DMS53 (cell line): ENCODE measurements around the gene RDH8.
"Not testable (repeated sequence)": the region's sequence is repeated elsewhere in the genome, so short reads cannot be mapped to it uniquely, and the experiment has no call there.

Experiments used
- DNase-seq: peaks from one replicate; lab custom pipeline; 2025; lab: John Stamatoyannopoulos, UW

RDH8 gene

GRCh38 chr19:10006335-10006708 lies 7.0 kb upstream of the RDH8 start:
- DNase-seq: no peak

DNA sequence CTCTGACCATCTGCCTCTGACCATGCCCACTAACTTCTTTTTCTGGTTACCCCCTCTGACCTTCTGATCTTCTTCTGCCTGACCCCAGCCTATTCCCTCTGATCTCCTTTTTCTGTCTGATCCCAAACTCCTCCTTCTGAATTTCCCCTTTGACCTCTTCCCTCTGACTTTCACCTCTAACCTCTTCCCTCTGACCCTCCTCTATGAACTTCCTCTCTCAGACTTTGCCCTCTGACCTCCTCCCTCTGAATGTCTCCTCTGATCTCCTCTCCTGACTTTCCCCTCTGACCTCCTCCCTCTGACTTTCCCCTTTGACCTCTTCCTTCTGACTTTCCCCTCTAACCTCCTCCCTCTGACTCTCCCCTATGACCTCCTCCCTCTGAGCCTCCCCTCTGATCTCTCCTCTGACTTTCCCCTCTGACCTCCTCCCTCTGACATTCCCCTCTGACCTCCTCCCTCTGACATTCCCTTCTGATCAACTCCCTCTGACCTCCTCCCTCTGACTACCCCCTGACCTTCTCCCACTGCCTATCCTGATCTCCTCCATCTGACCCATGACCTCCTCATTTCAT lies 6.4 kb upstream of the RDH8 start:
- no peak for DNase-seq

DNA sequence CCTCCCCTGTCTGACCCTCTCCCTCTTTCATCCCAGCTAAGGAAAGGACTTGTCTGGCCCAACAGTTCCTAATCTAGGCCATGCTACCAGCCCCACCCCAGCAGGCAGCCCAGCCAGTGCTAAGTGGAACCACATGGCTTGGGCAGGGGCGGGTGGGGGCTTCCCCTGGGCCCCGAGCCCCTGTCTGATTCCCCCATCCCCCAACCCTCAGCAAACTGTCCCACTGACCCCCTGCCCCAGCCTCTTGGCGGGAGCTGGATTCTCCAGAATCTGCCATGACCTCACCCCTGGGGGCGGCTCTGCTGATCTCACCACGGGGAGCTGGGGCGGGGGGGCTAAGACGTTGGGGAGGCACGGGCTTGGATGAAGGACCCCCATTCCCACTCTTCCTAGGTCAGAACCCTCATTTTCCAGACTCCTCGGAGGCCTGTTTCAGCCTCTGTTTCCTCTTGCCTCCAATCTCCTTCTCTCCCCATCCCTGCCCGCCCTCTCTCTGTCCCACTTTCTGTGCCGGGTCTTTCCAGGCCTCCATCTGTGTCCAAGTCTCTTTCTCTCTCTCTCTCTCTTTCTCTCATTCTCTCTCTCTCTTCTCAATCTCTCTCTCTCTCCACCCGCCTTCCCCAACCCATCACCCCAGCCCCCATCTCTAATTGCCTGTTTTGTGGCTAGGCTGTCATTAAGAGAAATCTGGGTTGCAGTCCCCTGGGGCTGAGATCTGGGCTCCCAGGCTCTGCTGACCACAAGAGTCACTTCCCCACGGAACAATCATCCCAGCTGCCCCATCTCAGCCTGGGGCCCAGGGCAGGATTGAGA lies 5.7 kb upstream of the RDH8 start:
- DNase-seq: no peak

DNA sequence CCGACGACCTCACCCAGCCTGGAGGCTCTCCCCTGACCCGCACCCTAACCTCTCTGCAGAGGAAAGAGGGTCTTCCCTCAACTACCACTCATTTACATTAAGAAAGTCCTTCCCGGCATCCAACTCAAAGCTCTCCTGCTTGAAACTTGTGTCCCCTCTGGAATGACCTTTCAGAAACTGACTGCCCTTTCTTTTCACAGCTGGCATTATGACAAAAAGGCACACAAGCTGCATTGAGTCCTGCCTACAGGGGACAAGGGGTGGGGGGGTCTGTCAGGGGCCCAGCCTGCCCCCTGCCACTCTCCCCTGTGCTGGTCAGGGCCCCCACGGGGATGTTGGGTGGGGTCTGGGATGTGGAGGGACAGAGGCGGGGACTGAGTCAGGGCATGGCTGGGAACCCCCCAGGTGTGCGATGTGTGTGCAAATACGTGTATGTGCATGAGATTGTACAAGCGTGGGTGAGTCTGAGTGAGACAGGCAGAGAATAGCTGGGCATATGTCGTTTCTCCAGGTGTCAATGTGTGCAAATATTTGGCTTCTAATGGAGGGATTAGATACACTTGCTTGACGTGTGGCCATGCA lies 5.0 kb upstream of the RDH8 start:
- peak; percentile 64 for DNase-seq

GRCh38 chr19:10009714-10010224 lies 3.5 kb upstream of the RDH8 start:
- DNase-seq: no peak

- DNase-seq: no peak
Observed at GRCh38 chr19:10010247-10010691, 3.0 kb upstream of the RDH8 start, which contains the start of gene COL5A3. COL5A3 (minus strand) TSS chr19:10010504; CDS start chr19:10010385, 119 bp downstream.

DNA sequence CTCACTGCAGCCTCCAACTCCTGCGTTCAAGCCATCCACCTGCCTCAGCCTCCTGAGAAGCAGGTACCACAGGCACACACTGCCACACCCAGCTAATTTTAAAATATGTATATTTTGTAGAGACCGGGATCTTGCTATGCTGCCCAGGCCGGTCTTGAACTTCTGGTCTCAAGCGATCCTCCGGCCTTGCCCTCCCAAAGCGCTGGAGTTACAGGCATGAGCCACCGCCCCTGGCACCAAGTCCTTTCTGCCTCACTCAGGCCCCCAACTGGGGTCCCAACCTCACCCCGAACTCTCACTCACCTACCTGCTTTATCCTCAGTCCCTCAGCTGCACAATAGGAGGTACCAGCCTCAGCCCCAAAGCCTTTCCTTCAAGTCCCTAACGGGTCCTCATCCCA lies 2.3 kb upstream of the RDH8 start:
- no peak for DNase-seq

GRCh38 chr19:10011974-10012373 lies 1.3 kb upstream of the RDH8 start:
- no peak for DNase-seq

DNA sequence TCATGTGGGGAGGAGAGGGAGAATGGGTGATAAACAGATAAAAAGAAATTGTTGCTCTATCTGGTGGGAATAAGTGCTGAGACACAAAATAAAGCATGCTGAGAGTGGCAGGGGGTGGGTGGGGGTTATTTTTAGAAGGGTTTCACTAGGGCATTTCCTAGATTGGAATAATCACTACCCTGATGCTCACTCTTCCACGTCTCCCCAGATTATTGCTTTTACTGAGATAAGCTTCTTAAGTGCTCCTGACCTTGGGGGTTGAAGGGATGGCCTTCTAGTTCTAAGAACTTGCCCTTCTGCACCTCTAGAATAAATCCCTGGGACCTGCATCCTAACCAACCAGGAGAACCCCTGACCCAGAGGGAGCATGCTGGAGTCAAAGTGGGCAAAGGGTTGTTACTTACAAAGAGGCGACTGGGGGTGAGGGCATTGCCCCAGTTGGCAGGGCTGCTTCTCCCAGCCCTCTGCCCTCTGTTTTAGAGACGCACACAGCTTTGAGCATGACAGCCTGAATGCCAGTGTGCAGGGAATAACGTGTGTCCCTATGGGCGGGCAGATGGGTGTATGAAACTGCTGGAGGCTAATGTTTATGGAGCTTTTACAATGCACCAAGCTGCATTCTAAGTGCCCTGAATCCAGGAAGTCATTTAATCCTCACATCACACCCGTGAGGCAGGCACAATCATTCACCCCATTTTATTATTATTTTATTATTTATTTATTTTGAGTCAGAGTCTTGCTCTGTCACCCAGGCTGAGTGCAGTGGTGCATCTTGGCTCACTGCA lies 743 bp downstream of the RDH8 start:
- DNase-seq: no peak

DNA sequence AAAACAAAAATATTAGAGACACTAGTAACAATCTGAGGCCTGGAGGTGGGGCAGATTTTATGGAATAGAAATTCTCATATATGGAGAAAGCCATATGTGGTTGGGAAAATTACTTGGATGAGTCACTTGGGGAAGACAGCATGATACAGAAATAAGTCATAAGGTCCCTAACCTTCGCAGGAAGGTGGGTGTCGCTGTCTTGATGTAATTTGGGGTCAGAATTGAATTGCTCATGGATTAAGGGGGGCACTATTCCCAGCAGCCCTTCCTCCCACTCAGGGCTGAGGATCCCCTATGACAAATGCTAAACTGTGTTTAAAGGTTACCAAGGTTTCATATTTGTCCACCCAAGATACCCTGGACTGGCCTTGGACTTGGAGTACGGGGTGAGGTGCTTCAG lies 5.0 kb downstream of the RDH8 start:
- no peak for DNase-seq

DNA sequence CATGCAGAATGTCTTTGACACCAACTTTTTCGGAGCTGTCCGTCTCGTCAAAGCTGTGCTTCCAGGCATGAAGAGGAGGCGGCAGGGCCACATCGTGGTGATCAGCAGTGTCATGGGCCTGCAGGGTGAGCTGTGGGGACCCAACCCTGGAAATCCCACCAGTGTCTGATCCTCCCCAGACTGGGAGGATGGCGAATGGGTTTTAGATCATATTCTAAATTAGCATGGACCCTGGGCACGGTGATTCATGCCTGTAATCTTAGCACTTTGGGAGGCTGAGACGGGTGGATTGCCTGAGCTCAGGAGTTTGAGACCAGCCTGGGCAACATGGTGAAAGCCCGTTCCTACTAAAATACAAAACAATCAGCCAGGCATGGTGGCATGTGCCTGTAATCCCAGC lies 5.5 kb downstream of the RDH8 start:
- DNase-seq: no peak

DNA sequence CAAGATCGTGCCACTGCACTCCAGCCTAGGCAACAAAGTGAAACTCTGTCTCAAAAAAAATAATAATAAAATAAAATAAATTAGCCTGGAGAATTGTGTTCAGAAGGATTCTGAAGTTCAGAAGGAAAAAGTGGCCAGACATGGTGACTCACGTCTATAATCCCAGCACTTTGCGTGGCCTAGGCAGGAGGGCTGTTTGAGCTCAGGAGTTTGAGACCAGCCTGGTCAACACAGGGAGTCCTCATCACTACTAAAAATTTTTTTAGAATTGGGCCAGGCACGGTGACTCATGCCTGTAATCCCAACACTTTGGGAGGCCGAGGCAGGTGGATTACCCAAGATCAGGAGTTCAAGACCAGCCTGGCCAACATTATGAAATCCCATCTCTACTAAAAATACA lies 6.0 kb downstream of the RDH8 start:
- no peak for DNase-seq

GRCh38 chr19:10020851-10021250 lies 7.6 kb downstream of the RDH8 start:
- DNase-seq: no peak

DNA sequence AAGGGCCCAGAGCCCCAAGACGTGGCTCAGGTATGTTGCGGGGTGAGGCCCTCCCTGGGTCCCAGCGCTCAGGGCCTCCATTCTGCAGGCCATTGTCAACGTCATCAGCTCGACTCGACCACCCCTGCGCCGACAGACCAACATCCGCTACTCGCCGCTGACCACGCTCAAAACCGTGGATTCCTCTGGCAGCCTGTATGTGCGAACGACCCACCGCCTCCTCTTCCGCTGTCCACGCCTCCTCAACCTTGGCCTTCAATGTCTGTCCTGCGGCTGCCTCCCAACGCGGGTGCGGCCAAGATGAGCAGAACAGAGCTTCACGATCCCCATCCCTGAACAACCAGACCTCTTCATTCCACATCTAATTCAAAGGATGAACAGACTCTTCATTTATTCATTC lies 8.2 kb downstream of the RDH8 start:
- no peak for DNase-seq

DNA sequence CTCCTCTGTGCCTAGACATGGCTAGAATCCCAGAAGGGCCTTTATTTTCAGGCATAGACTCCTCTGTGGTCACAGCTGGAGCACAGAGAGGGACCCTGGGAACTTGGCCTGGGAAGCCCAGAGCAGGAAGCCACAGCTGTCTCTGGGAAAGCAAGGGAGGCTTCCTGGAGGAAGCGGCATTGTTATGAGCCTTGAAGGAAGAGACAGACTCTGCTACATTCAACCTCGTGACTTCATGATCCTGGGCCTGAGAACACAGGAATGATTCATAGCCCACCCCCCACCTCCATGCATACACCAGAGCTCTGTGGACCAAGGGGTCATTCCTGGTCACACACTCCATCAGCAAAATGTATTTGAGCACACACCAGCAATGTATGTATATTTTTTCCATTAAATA lies 8.6 kb downstream of the RDH8 start:
- no peak for DNase-seq

DNA sequence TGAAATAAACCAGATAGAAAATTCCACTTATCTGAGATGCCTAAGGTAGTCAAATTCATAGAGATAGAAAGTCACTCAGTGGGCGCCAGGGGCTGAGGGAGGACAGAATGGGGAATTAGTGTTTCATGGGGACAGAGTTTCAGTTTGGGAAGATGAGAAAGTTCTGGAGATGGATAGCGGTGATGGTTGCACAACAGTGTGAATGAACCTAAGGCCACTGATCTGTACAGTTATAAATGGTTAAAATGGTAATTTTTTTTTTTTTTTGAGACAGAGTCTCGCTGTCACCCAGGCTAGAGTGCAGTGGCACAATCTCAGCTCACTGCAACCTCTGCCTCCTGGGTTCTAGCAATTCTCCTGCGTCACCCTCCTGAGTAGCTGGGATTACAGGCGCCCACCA lies 9.8 kb downstream of the RDH8 start:
- DNase-seq: not testable (repeated sequence)

- no peak for DNase-seq
Observed at GRCh38 chr19:10026744-10027143, 13.5 kb downstream of the RDH8 start.

DNA sequence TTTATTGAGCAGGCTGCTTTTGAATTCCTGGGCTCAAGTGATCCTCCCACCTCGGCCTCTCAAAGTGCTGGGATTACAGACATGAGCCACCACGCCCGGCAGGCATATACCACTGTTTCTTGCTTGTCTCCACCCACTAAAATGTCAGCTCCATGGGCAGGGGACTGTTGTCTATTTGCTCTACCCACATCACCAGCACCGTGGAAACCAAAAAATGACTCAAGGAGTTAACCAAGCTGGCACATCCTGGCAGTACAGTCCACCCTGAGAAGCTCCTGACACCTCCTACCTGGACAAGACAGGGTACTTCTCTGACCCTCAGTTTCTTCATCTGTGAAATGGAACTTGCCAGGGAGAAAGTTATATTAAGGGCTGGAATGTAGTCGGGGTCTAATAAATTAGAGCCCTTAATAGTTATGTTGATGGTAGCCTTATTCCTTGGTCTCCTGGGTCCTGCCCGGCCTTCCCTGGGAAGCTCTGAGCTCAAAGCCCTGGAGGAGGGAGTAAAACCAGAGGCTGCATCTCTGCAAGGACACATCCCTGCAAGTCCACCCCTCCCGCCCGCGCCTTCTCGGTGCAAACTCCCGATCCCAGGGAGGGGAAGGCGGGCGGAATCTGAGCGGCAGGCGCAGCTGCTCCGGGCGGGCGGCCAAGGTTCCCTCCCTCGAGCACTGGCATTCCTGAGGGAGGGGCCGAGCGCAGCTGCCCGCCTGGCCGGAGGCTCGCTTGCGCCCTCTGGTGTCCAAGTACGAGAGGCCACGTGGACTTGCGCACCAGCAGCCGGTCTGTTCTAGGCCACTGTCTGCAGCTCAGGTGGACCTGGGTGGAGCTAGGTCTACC lies 14.1 kb downstream of the RDH8 start:
- DNase-seq: peak; percentile 87

DNA sequence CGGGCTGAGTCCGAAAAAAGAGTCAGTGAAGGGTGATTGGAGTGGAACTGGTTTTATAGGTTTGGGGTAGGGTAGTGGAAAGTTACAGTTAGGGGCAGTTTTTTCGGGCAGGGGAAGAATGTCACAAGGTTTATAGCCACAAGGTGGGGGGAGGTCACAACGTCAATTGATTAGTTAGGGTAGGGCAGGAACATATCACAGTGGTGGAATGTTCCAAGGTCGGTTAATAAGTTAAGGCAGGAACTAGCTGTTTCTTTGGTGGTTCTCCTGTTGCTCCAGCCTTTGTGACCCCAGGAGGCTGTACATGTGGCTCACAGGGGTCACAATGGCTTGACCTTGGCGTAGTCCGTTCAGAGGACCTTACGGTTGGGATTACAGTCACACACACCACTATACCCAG lies 20.3 kb downstream of the RDH8 start:
- no peak for DNase-seq

DNA sequence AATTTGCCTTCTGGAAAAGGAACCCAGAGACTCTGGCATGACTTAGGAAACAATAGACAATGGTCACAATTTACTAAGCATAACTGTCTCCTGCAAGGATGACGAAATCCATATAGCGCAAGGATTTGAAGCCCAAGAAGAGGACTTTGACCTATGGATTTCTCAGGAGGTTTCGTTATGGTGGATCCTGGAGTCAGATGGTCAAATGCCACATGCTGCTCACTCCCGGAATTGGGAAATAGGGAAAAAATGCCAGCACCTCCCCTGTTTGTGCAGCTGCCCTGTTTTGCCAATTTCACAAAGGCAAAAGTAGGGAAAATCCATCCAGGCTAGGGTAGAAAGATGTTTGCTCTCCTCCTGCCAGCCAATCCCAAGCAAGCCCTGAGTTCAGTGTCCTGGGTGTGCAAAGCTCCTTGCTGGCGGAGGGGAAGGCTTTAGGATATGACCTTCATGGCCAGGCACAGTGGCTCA lies 23.4 kb downstream of the RDH8 start:
- no peak for DNase-seq

- DNase-seq: no peak
Observed at GRCh38 chr19:10037367-10037766, 24.1 kb downstream of the RDH8 start.
